SK-N-SH (cell line): Measurements from ENCODE around the gene RGS6. TPM values are rescaled to one million over a fixed set of nuclear protein-coding genes. Genes with fewer than 3 reads are reported as not detected.

Experiments used
- CTCF ChIA-PET: fragments of 300-600, 350-600 bp; formaldehyde crosslinking; extraction: SDS; loops from one replicate; lab custom pipeline; 2021; lab: Yijun Ruan, JAX
- POLR2A ChIA-PET: fragments of 350-600 bp; sonication (Branson Sonifier 250); formaldehyde crosslinking; extraction: SDS; loops from one replicate; lab custom pipeline; 2020; ENCODE audit warnings: antibody characterized with exemption, inconsistent platforms; lab: Yijun Ruan, JAX
- DNase-seq: peaks from one replicate; pipeline ENCODE4 v3.0.0; 2012
- H2AFZ ChIP-seq: fragments of 200-600 bp; sonication (generic); 2 replicates; pipeline ENCODE4 v1.8.1; 2016; ENCODE audit warnings: antibody characterized with exemption, mild to moderate bottlenecking, low read depth
- H3F3A ChIP-seq: fragments of 200-600 bp; sonication (generic); replicated peaks from 2 replicates; pipeline ENCODE3; 2016; ENCODE audit warnings: antibody characterized with exemption, mild to moderate bottlenecking; ENCODE audit not compliant: insufficient read depth
- H3K27ac ChIP-seq, 2 experiments: fragments of 200-500 bp in 1 of 2; fragments of 200-600 bp in 1 of 2; sonication (Bioruptor generic) in 1 of 2; sonication (generic), shearing (Covaris generic) in 1 of 2; 2 replicates each; pipeline versions ENCODE4 v1.5.1 to v1.6.1; 2014 to 2016; ENCODE audit warnings: low read depth in 2 of 2, inconsistent platforms in 1 of 2, low read length in 1 of 2, mild to moderate bottlenecking in 1 of 2, mixed read lengths in 1 of 2
- H3K27me3 ChIP-seq: fragments of 200-600 bp; sonication (generic), shearing (Covaris generic); 2 replicates; pipeline ENCODE4 v1.6.1; 2016; ENCODE audit warnings: mixed run types; ENCODE audit not compliant: insufficient read depth
- H3K36me3 ChIP-seq, 2 experiments: fragments of 200-500 bp in 1 of 2; fragments of 200-600 bp in 1 of 2; sonication (Bioruptor generic) in 1 of 2; sonication (generic) in 1 of 2; replicated peaks in 1 of 2; 2 replicates each; pipeline versions ENCODE3 to v1.5.1; 2014 to 2016; ENCODE audit warnings: low read length in 1 of 2, mild to moderate bottlenecking in 1 of 2; ENCODE audit not compliant: insufficient read depth in 2 of 2, control insufficient read depth in 1 of 2
- H3K4me1 ChIP-seq, 2 experiments: fragments of 200-500 bp in 1 of 2; fragments of 200-600 bp in 1 of 2; sonication (Bioruptor generic) in 1 of 2; sonication (generic), shearing (Covaris generic) in 1 of 2; 2 replicates each; pipeline versions ENCODE4 v1.5.1 to v1.6.1; 2014 to 2016; ENCODE audit warnings: low read depth in 1 of 2, low read length in 1 of 2, mixed run types in 1 of 2; ENCODE audit not compliant: insufficient read depth in 2 of 2, control insufficient read depth in 1 of 2
- H3K4me2 ChIP-seq: fragments of 200-600 bp; sonication (generic), shearing (Covaris generic); 2 replicates; pipeline ENCODE4 v1.6.1; 2017; ENCODE audit warnings: mixed run types
- H3K4me3 ChIP-seq, 2 experiments: fragments of 200-500 bp in 1 of 2; fragments of 200-600 bp in 1 of 2; sonication (Bioruptor generic) in 1 of 2; sonication (generic), shearing (Covaris generic) in 1 of 2; 2 replicates each; pipeline versions ENCODE4 v1.5.1 to v1.8.1; 2014 to 2016; ENCODE audit warnings: low read depth in 2 of 2, inconsistent platforms in 1 of 2, low read length in 1 of 2, mild to moderate bottlenecking in 1 of 2, mixed read lengths in 1 of 2, moderate library complexity in 1 of 2
- H3K79me2 ChIP-seq: fragments of 200-600 bp; sonication (generic); 2 replicates; pipeline ENCODE4 v1.8.1; 2017; ENCODE audit warnings: mild to moderate bottlenecking; ENCODE audit not compliant: insufficient read depth
- H3K9ac ChIP-seq: fragments of 200-600 bp; sonication (generic); 2 replicates; pipeline ENCODE4 v1.6.1; 2017; ENCODE audit warnings: mixed run types
- H3K9me2 ChIP-seq: fragments of 200-600 bp; sonication (generic); 2 replicates; pipeline ENCODE4 v1.6.1; 2017; ENCODE audit warnings: mixed run types
- H3K9me3 ChIP-seq: fragments of 200-600 bp; sonication (generic); 2 replicates; pipeline ENCODE4 v1.6.1; 2017; ENCODE audit warnings: mixed run types, mild to moderate bottlenecking, moderate library complexity
- H4K20me1 ChIP-seq: fragments of 200-600 bp; sonication (generic); 2 replicates; pipeline ENCODE4 v1.6.1; 2017; ENCODE audit warnings: mild to moderate bottlenecking, mixed run types; ENCODE audit not compliant: insufficient read depth
- CTCF ChIP-seq: fragments of 200-600 bp; sonication (generic); IDR thresholded peaks from 2 replicates; pipeline ENCODE4 v1.6.1; 2017; ENCODE audit warnings: antibody characterized with exemption, mild to moderate bottlenecking, moderate library complexity
- EP300 ChIP-seq, 2 experiments: IDR thresholded peaks; 2 replicates each; pipeline versions ENCODE4 v1.4.0 to v1.6.1; 2012; ENCODE audit warnings: borderline replicate concordance in 1 of 2, low read depth in 1 of 2, low read length in 1 of 2
- FOSL2 ChIP-seq: IDR thresholded peaks from 2 replicates; pipeline ENCODE4 v1.4.0; 2012; ENCODE audit warnings: low read depth, mild to moderate bottlenecking, moderate library complexity, borderline replicate concordance
- FOXJ3 ChIP-seq: sonication (generic); formaldehyde crosslinking; IDR thresholded peaks from 2 replicates; pipeline ENCODE4 v1.5.1; 2020; ENCODE audit warnings: mild to moderate bottlenecking, missing genetic modification reagents
- FOXM1 ChIP-seq: IDR thresholded peaks from 2 replicates; pipeline ENCODE4 v1.4.0; 2012; ENCODE audit warnings: low read depth, mild to moderate bottlenecking
- GABPA ChIP-seq: IDR thresholded peaks from 2 replicates; pipeline ENCODE4 v1.4.0; 2012; ENCODE audit warnings: low read depth, mild to moderate bottlenecking
- JUND ChIP-seq: IDR thresholded peaks from 2 replicates; pipeline ENCODE4 v1.4.0; 2012
- MAX ChIP-seq: IDR thresholded peaks from 2 replicates; pipeline ENCODE4 v1.4.0; 2012; ENCODE audit warnings: low read depth
- MXI1 ChIP-seq: IDR thresholded peaks from 2 replicates; pipeline ENCODE4 v1.6.1; 2012; ENCODE audit warnings: mild to moderate bottlenecking, low read depth, low read length, improper control_type of control experiment
- NRF1 ChIP-seq: IDR thresholded peaks from 2 replicates; pipeline ENCODE4 v1.6.1; 2012; ENCODE audit warnings: low read depth, mild to moderate bottlenecking, low read length
- RAD21 ChIP-seq: IDR thresholded peaks from 2 replicates; pipeline ENCODE4 v1.6.1; 2012; ENCODE audit warnings: mild to moderate bottlenecking, low read length
- RCOR1 ChIP-seq: fragments of 150-350 bp; IDR thresholded peaks from 2 replicates; pipeline ENCODE4 v1.6.1; 2017; ENCODE audit warnings: antibody characterized with exemption, low read length
- RFX5 ChIP-seq: IDR thresholded peaks from 2 replicates; pipeline ENCODE4 v1.6.1; 2012; ENCODE audit warnings: mild to moderate bottlenecking, improper control_type of control experiment, low read length
- RXRA ChIP-seq: IDR thresholded peaks from 2 replicates; pipeline ENCODE4 v1.4.0; 2012; ENCODE audit warnings: low read depth, mild to moderate bottlenecking, borderline replicate concordance
- TCF12 ChIP-seq: IDR thresholded peaks from 2 replicates; pipeline ENCODE4 v1.4.0; 2012
- TEAD4 ChIP-seq: IDR thresholded peaks from 2 replicates; pipeline ENCODE4 v1.4.0; 2012; ENCODE audit warnings: mild to moderate bottlenecking, borderline replicate concordance; ENCODE audit not compliant: insufficient read depth
- USF1 ChIP-seq: IDR thresholded peaks from 2 replicates; pipeline ENCODE4 v1.4.0; 2012; ENCODE audit warnings: low read depth, borderline replicate concordance
- WGBS: methylation state at CpG from one replicate; pipeline ENCODE4 v1.1.6; 2017; ENCODE audit warnings: low lambda C conversion rate; 5-methylcytosine and 5-hydroxymethylcytosine counted together
- polyA plus RNA-seq, 3 experiments: library from polyadenylated mRNA; depleted of rRNA; stranded (reverse); fragments of >200 nt; gene quantifications; 2 replicates each; pipeline ENCODE4 v1.2.3, GENCODE V29; 2012
- TF ChIP-seq, protein P1 (sequence below): IDR thresholded peaks from 2 replicates; pipeline ENCODE4; 2012

RGS6 gene
- polyA plus RNA-seq, 1 of the 3 experiments (the other 2 are of a cell fraction), result not detected

GRCh38 chr14:72084935-72085334 is 152.7 kb downstream of the RGS6 start:
- Histone ChIP-seq H3K4me2 (no peak overlapping the region), H3K27me3 (peaks cover 5% of the 10 kb centered on the region; the same call in 1 of the 2 replicates), H4K20me1 (no peaks in the 10 kb centered on the region), H3K9me3 (no peaks in the 10 kb centered on the region), H3K4me1 (no peaks in the 10 kb centered on the region), H3K79me2 (no peaks in the 10 kb centered on the region), H3K27ac (no peak overlapping the region), H3K36me3 (no peaks in the 10 kb centered on the region), H3K9ac (no peak overlapping the region), H3K4me3 (no peak overlapping the region), H3F3A (no peaks in the 10 kb centered on the region), H2AFZ (no peak overlapping the region), H3K9me2 (no peaks in the 10 kb centered on the region)
- POLR2A ChIA-PET, result no interaction called here
- 4% methylated on average over 8 of the region's 8 CpGs for WGBS
- TF ChIP-seq JUND (no peak), MXI1 (no peak), RXRA (no peak), FOXM1 (no peak), FOSL2 (no peak), TEAD4 (no peak), GABPA (no peak), EP300 (IDR thresholded peaks at IDR 0.05; ENCODE audit: borderline replicate concordance in 1 of 2, low read depth in 1 of 2, low read length in 1 of 2) (no peak), USF1 (no peak), FOXJ3 (CRISPR knock-in tag) (no peak), CTCF (no peak), RAD21 (no peak), TCF12 (no peak), MAX (no peak), RCOR1 (no peak), RFX5 (no peak), NRF1 (no peak)
- TF ChIP-seq, protein P1, sequence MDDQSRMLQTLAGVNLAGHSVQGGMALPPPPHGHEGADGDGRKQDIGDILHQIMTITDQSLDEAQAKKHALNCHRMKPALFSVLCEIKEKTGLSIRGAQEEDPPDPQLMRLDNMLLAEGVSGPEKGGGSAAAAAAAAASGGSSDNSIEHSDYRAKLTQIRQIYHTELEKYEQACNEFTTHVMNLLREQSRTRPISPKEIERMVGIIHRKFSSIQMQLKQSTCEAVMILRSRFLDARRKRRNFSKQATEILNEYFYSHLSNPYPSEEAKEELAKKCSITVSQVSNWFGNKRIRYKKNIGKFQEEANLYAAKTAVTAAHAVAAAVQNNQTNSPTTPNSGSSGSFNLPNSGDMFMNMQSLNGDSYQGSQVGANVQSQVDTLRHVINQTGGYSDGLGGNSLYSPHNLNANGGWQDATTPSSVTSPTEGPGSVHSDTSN, result no peak
- no peak for DNase-seq
- CTCF ChIA-PET, result interaction anchor here (0.6 kb wide), 1 partner anchor 54 kb away, joined by 3 read pairs; no protein-coding TSS in a partner anchor
